WTC11 (cell line): ENCODE results near the gene RUVBL2. TPM values are rescaled to one million over a fixed set of nuclear protein-coding genes. Genes with fewer than 3 reads are reported as not detected.
A peak's percentile ranks its signal among the peaks of the same experiment; 100 is the strongest.

Source experiments
- ARID4B ChIP-seq: sonication (generic); formaldehyde crosslinking; IDR thresholded peaks from 2 replicates; pipeline ENCODE4 v1.8.0; 2023; ENCODE audit warnings: missing genetic modification reagents, mild to moderate bottlenecking, borderline replicate concordance
- ATF1 ChIP-seq: sonication (generic); formaldehyde crosslinking; IDR thresholded peaks from 2 replicates; pipeline ENCODE4 v1.8.1; 2023; ENCODE audit warnings: mild to moderate bottlenecking, moderate library complexity, missing genetic modification reagents
- CREB1 ChIP-seq: sonication (generic); formaldehyde crosslinking; IDR thresholded peaks from 2 replicates; pipeline ENCODE4 v1.8.0; 2023; ENCODE audit warnings: mild to moderate bottlenecking, missing genetic modification reagents
- ERG ChIP-seq: fragments of 250-450 bp; sonication (Bioruptor Pico); IDR thresholded peaks from 2 replicates; pipeline ENCODE4 v1.8.0; 2021; ENCODE audit warnings: mild to moderate bottlenecking
- FOXK1 ChIP-seq: sonication (generic); formaldehyde crosslinking; IDR thresholded peaks from 2 replicates; pipeline ENCODE4 v1.8.0; 2022; ENCODE audit warnings: mild to moderate bottlenecking, moderate library complexity, missing genetic modification reagents
- HMGXB4 ChIP-seq: sonication (generic); formaldehyde crosslinking; IDR thresholded peaks from 2 replicates; pipeline ENCODE4 v1.8.1; 2023; ENCODE audit warnings: mild to moderate bottlenecking, moderate library complexity, missing genetic modification reagents
- JUN ChIP-seq: sonication (generic); formaldehyde crosslinking; IDR thresholded peaks from 2 replicates; pipeline ENCODE4 v1.8.0; 2023; ENCODE audit warnings: mild to moderate bottlenecking, missing genetic modification reagents
- MAX ChIP-seq: sonication (generic); formaldehyde crosslinking; IDR thresholded peaks from 2 replicates; pipeline ENCODE4 v1.8.0; 2022; ENCODE audit warnings: mild to moderate bottlenecking, missing genetic modification reagents
- MLX ChIP-seq: sonication (generic); formaldehyde crosslinking; IDR thresholded peaks from 2 replicates; pipeline ENCODE4 v1.8.1; 2023; ENCODE audit warnings: mild to moderate bottlenecking, missing genetic modification reagents, moderate library complexity
- MXD4 ChIP-seq: fragments of 250-450 bp; sonication (Bioruptor Pico); IDR thresholded peaks from 2 replicates; pipeline ENCODE4 v1.8.0; 2021; ENCODE audit warnings: mild to moderate bottlenecking, moderate library complexity, borderline replicate concordance
- MYBL2 ChIP-seq: sonication (generic); formaldehyde crosslinking; IDR thresholded peaks from 2 replicates; pipeline ENCODE4 v1.8.1; 2023; ENCODE audit warnings: mild to moderate bottlenecking, moderate library complexity, missing genetic modification reagents
- NR3C1 ChIP-seq: sonication (generic); formaldehyde crosslinking; conservative IDR thresholded peaks from 2 replicates; pipeline ENCODE4 v1.8.1; 2023; ENCODE audit warnings: low read depth, mild to moderate bottlenecking, missing genetic modification reagents
- OVOL2 ChIP-seq: fragments of 250-450 bp; sonication (Bioruptor Pico); IDR thresholded peaks from 2 replicates; pipeline ENCODE4 v1.9.0; 2021; ENCODE audit warnings: mild to moderate bottlenecking, borderline replicate concordance
- PRDM15 ChIP-seq: sonication (generic); formaldehyde crosslinking; IDR thresholded peaks from 2 replicates; pipeline ENCODE4 v1.8.0; 2022; ENCODE audit warnings: missing genetic modification reagents
- SMAD3 ChIP-seq: sonication (generic); formaldehyde crosslinking; IDR thresholded peaks from 2 replicates; pipeline ENCODE4 v1.8.0; 2022; ENCODE audit warnings: missing genetic modification reagents, mild to moderate bottlenecking, borderline replicate concordance
- SP1 ChIP-seq: sonication (generic); formaldehyde crosslinking; conservative IDR thresholded peaks from 2 replicates; pipeline ENCODE4 v1.8.1; 2022; ENCODE audit warnings: missing genetic modification reagents
- USF1 ChIP-seq: sonication (generic); formaldehyde crosslinking; IDR thresholded peaks from 2 replicates; pipeline ENCODE4 v1.8.0; 2022; ENCODE audit warnings: mild to moderate bottlenecking, missing genetic modification reagents
- USF2 ChIP-seq: sonication (generic); formaldehyde crosslinking; IDR thresholded peaks from 2 replicates; pipeline ENCODE4 v1.8.1; 2023; ENCODE audit warnings: mild to moderate bottlenecking, missing genetic modification reagents, moderate library complexity
- ZNF317 ChIP-seq: sonication (generic); formaldehyde crosslinking; IDR thresholded peaks from 2 replicates; pipeline ENCODE4 v1.8.1; 2023; ENCODE audit warnings: low read depth, mild to moderate bottlenecking, moderate library complexity, missing genetic modification reagents, borderline replicate concordance
- ZNF416 ChIP-seq: fragments of 250-450 bp; sonication (Bioruptor Pico); IDR thresholded peaks from 2 replicates; pipeline ENCODE4 v1.9.0; 2021; ENCODE audit warnings: mild to moderate bottlenecking, inconsistent platforms
- ZNF671 ChIP-seq: fragments of 250-450 bp; sonication (Bioruptor Pico); IDR thresholded peaks from 2 replicates; pipeline ENCODE4 v1.8.0; 2021; ENCODE audit warnings: mild to moderate bottlenecking
- ZSCAN18 ChIP-seq: fragments of 250-450 bp; sonication (Bioruptor Pico); IDR thresholded peaks from 2 replicates; pipeline ENCODE4 v2.1.2; 2022; ENCODE audit warnings: mild to moderate bottlenecking, moderate library complexity
- total RNA-seq: library from RNA; stranded (reverse); gene quantifications from 3 replicates; pipeline ENCODE4 v1.2.3, GENCODE V29; 2021

Gene RUVBL2
- total RNA-seq, 1 experiment from 2014 or later = 178 TPM

GRCh38 chr19:48993175-48994034, at the start of gene RUVBL2, which contains the start of gene GYS1 (continued):
- TF ChIP-seq HMGXB4 (peak; percentile 66; the same call in 1 of the 2 replicates), MLX (no peak), ERG (CRISPR knock-in tag) (no peak), SMAD3 (CRISPR knock-in tag) (no peak), ZSCAN18 (CRISPR knock-in tag) (no peak), FOXK1 (CRISPR knock-in tag) (peak; percentile 36; the same call in 1 of the 2 replicates), USF2 (CRISPR knock-in tag) (no peak), OVOL2 (CRISPR knock-in tag) (no peak), ZNF317 (CRISPR knock-in tag) (no peak), NR3C1 (no peak), MYBL2 (0 out of 2 replicates have a peak, but pooled peaks have one; percentile 49), ATF1 (CRISPR knock-in tag) (no peak), MXD4 (CRISPR knock-in tag) (no peak), SP1 (peak; percentile 98), ZNF416 (CRISPR knock-in tag) (no peak), JUN (no peak), PRDM15 (CRISPR knock-in tag) (no peak), CREB1 (no peak), ARID4B (CRISPR knock-in tag) (peak; percentile 37; the same call in 1 of the 2 replicates), ZNF671 (CRISPR knock-in tag) (no peak), USF1 (CRISPR knock-in tag) (peak; percentile 61; the same call in 1 of the 2 replicates), MAX (CRISPR knock-in tag) (peak; percentile 37; the same call in 1 of the 2 replicates)
